HG02642 (cell line): Measurements from ENCODE around the gene ADAMTS9.

Source experiments
- ATAC-seq: cut with Tn5 transposase; IDR thresholded peaks from one replicate; pipeline ENCODE4 v1.9.1; 2021; ENCODE audit warnings: mild to moderate bottlenecking; ENCODE audit not compliant: unreplicated experiment, poor library complexity

Gene ADAMTS9

DNA sequence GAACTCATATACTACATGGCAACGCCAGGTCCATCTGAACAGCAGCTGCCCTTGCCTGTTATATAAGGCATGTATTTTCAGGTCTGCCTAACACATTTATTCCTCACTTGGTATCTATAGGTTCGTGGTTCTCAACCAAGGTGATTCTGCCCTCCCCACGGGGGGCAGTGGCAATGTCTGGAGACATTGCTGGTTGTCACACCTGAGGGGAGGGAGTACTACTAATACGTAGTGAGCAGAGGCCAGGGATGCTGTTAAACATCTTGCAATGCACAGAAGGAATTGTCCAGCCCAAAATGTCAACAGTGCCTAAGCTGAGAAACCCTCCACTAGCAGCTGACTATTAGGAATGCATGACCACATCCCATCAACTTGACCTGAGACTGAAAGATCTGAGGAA, 32.6 kb downstream of the ADAMTS9 start:
- ATAC-seq, result no peak

DNA sequence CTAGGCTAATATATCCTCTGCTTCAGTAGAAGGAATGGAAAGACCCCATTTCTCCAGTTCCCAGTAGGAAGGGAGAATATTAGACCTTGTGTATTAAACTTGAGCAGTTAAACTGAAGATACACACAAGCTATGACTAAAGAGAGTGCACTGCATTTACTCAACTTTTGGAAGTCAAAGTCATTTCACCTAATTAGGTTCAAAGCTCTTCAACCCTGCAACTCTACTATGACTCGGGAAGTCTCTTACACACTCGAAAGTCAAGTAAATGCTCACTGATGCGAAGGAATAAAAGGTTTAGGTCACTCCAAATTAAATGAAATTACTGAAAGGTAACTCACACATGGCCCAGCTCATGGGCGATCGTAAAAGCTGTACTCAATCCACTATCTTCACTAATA, 33.8 kb downstream of the ADAMTS9 start:
- ATAC-seq, result no peak

DNA sequence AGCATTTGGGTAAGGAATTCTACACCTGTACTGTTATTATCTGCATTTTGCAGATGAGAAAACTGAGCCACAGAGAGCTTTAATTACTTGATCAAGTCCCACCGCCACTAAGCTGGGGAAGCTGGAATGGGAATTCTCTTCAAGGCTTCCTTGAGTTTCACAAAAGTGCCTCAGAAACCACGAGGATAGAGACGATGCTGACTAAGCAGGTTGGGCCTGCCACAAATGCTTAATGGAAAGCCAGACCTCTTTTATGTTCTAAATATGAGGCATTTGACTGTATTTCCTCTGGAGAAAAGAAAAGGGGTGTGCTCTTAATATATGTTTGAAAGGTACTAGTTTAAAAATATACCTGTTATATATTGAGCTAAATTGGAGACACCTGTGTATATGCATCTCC, 34.7 kb downstream of the ADAMTS9 start:
- ATAC-seq, result no peak

DNA sequence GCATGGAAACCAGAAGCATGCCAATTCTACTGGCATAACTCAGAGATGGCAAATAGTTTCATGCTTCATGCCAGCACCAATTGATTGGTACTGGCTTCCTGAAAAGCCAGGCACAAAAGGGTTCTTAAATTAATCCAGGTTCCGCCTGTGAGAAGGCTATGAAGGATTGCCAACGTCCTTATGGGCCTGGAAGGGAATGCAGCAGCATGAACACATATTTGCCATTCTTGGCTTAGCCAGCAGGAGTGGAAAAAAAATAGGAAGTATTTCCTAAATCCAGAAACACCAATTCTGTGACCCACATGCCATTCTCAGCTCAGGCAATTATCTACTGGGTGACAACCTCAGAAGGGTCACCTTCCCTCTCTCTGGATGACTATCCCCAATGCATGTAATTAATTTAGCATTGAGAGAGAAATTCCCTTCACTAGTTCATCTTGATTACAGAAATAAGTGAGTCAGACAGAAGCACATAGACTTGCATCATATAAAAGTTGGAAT, 36.0 kb downstream of the ADAMTS9 start:
- ATAC-seq, result no peak

DNA sequence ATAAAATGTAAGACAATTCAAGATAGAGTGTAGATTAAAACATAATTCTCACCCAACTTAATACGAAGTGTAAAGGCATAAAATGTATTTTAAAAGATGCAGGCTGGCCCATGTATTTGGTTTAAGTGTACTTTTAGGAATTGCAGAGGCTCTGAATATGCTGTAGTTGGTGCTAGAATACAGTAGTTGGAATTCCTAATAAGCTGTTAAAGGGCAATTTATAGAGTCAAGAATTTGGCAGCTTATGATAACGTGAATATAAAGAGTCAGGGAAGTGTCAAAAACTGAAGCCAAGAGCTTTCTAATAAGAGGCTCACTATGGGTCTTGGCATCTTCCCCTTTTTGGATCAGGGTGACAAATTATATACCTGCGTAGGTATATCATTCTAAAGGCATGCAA, 36.5 kb downstream of the ADAMTS9 start:
- no peak for ATAC-seq

DNA sequence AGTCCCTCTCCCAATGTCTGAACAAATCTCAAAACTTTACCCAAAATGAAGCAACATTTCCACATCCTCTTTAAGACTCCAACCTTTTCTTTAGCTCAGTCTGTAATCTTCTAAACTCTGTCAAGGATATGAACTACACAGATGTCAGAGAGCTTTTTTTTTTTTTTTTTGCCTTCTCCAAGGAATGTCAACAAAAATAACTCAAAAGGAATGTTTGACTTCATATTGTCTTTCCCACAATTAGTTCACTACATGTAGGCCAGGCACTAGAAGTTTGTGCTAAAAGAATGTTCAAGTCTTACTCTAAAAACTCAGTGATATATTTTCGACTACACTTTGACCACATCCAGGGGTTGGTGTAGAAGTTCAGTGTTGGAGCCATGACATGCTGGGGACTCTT, 37.1 kb downstream of the ADAMTS9 start:
- no peak for ATAC-seq

DNA sequence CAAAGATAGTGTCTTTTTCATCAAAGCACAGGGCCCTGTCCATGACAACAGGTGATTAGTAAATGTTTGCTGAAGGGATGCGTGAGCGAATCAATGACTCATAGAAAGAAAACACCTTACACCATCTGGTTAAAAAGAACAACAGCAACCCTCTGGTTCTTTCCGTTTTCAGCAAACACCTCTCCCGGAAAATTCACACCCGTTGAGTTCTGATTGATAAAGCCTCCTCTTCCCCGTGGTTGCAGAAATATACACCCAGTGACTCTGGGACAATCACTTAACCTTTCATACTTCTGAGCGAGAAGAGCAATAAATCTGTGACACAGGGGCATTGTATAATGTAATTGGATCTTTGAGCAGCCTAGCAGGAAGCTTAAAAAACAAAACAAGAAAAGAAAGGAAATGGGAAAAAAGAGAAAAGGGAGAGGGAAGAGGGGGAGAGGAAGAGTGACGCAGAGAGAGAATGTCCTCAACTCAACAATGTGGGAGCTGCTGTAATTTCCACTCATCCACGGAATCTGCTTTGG, 37.6 kb downstream of the ADAMTS9 start:
- no peak for ATAC-seq

DNA sequence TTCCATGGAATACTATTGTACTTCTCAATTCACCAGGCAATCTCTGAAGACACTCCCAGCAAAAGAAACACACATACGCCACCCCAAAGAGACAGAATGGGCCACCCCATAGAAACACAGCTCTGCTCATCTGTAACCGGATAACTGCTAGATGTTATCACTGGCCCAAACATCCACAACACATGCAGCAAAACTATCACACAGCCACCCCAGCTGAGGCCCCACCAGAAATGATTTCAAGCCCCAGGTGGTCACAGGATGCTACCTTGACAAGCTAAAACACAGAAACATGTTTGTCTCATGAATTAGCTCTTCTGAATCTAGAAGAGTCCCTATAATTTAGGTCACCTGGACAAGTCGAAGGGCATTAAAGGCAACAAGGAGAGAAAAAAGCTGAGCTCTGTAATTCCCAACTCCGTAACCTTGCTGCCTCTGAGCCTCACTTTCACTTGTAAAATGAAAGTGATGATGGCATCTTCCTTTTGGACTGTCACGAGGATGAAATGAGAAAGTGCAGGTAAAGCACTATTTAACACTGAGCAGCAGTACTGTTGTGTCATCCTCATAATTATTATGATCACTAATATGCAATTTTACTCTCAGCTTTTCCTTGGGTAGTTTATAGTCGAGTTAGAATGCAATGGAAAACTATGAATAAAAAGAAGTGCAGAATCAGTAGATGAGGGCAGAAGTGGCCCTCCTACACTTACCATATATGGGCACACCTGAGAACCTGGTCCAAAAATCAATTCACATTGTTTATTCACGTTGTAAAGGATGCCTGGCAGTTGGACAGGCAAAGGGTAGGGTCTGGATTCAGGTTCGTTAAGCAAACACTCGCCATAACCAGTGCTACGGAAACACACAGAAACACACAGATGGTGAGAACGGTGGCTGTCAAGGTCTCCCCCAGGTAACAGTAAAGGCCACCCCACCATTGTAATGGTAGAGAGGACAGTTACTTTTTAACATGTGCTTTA, 38.6 kb downstream of the ADAMTS9 start:
- ATAC-seq, result no peak

DNA sequence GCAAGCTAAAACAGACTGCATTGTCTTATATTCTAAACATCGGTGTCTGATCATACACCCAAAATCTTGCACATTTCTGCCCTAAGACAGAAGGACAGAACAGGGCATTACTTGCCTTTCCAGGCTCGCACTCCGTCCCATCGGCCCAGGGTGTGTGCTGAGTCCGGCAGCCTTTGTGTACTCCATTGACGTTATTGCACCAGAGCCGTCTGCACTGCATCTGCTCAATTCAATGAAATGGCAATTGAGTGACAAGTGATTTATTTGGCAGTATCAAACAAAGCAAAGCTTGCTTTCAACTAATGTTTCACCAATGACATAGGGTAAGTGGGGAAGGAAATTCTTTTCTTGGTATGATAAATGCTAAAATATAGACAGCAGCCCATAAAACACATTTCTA, 40.0 kb downstream of the ADAMTS9 start:
- ATAC-seq, result no peak

DNA sequence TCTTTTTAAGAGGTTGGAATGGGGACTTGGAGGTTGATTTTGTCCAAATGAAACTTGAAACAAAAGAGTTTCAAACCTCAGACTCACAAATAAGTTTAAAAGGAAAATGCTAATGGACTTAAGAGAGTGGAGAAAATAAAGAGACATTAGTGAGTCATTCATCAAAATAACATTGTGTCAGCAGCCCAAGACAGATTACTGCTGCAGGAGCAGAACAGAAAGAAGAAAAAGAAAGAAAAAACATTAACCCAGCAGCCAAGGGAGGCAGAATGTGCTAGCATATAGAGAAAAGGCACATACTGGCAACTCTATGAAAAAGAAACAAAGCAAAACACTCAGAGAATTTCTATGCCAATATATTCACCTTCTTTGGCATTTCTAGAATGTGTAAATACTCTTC, 42.6 kb downstream of the ADAMTS9 start:
- no peak for ATAC-seq

DNA sequence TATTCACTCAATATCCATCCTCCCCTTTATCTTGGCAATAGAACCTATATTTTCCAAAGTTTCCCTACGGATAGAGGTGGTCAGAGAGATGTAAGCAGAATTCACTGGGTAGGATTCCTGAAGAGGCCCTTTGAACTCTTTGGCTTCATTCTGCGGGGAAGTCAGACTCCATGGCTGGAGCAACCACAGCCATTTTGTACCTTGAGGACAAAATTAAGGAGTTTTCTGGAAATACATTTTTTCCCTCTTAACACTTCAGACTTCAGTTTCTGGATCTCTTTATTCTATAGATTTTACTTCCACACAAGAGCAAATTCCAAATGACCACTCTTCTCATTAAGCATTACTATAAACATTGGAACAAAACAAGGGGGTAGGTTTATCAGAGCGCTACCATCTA, 43.3 kb downstream of the ADAMTS9 start:
- no peak for ATAC-seq

DNA sequence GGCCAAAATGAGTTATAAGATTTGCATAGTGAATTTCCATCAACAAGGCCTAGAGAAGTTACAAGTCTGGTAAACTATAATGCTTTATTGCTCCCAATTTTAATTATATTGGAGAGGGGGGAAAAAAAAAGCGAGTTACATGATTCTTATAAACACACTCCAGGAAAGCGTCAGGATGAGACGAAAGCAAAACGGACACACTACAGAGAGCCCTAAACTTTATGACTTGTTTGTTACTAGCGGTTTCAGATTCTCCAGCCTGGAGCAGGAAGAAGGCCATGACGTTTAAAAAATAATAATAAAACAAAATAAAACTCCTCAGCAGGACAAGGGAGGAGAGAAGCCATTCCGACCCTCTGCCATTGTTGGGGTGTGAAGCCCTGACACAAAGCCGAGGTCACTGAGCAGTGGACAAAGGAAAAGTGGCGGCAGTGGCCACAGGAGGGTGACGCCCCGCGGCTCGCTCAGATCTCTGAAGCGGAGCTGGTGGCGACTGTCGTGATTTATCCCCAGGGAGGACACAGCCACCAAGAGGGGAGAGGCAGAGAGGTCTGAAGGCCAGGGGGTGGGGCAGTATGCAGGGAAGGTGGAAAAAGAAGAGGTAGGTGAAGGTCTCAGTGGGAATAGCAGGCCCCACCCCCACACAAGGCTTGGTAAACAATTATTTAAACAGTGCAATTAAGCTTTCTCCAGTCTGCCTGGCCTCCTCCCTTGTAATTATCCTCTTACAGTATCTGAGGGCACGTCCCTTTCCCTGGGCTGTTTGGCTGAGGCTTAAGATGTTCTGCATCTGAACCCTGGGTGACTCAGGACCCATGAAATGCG, 45.3 kb downstream of the ADAMTS9 start:
- ATAC-seq, result no peak

DNA sequence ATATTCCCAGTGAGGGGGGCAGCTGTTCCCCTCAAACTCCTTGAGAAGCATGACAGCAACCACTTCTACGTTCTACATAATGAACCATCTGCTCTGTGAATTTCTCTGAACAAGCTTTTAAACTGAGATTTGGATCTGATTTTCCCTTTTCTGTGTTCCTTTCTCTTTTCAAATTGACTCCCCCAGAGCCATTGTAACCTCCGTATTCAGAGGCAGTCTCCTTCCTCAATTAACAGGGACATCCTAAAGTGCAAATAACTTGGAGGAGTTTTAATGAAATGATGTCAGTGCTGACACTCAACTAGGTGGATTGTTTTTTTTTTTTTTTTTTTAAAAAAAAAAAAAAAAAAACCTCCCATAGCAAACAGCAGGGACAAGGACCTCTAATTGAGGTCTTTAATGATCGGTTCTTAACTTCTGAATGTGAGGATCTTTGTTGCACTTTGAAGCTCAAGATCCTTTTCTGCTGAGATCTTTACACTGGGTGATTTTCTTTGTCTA, 48.8 kb downstream of the ADAMTS9 start:
- ATAC-seq, result no peak

DNA sequence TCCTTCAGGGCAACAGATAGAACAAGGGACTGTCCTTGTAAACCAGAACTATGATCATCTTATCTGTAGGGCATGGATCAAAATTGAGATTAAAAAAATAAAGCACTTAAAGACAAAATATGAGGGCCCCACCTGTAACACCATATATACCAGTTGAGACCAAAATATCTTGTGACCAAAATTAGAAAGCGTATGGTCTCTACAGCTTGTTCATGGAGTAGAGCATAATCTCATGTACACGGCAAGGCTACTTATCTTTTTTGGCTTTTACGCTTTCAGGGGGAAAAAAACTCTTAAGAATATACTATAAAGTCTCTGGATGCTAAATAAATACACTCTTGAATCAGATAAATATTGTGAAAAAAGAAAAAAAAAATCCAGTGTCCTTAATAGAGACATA, 49.3 kb downstream of the ADAMTS9 start:
- no peak for ATAC-seq

DNA sequence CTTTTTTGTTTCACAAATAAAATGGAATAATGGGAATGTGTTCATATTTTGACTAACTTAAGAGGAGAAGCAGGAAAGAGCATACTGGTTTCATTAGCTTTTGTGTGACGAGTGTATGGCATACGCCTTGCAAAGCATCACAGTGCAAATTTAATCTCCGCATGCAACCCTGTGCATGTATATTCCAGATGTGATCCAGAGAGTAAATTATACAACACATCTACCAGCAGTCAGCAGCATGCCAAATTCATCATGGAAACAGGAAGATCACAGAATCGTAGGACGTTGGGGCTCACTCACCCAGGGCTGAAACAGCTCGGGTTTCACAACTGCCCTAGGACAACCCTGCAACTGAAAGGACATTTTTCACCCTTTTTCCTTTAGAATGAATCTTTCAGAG, 53.4 kb downstream of the ADAMTS9 start:
- no peak for ATAC-seq

DNA sequence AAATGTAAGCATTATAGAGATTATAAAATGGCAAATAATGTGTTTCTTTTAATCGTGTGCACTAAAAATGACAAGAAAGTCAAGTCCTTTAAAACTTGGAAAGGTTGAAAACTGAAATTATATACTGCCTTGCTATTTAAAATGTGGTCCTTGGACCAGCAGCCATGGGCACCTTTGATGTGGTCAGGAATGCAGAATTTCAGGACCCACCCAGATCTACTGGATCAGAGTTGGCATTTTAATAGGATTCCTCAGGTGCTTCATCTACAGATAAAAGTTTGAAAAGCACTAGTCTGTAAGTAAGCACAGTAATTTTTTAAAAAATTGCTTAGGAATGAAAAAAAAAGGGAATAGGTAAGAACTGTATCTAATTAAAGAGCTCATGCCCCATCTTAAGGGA, 55.8 kb downstream of the ADAMTS9 start:
- ATAC-seq, result no peak

DNA sequence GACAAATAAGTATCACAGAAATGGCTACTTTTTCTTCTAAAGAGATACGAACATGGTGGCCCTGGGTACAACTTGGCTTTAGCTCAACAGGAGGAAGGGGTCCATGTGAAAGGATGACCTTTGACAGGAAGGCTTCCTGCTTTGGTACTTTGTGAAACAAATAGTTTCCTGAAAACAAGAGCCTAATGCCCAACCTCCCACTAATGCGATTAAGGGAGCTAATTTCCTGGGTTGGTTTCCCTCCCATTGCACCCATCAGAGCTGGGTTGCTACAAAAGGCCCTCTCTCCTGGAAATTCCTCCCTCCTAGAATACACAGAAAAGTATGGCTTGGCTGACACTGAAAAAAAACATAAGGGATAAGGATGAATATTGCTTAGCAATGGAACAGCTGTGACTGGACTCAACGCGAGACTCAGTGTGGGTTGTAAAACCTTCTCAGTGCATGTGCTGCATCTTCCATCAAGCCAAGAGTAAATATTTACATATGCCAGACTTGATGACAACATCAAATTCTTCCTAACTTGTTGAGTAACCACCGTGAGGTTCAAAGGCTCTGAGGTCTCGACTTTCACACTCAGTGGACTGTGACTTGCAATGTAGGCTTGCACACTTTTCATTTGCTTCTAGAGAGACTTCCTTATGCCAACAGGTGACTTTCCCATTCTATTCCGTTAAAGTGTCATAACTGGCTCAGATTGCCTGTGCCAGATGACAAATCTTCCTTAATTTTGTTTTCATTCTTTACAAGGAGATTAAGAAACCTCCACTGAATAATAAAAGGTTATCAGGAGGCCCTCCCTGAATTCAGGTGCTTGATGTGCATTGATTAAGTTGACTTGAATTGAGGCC, 60.1 kb downstream of the ADAMTS9 start:
- no peak for ATAC-seq

DNA sequence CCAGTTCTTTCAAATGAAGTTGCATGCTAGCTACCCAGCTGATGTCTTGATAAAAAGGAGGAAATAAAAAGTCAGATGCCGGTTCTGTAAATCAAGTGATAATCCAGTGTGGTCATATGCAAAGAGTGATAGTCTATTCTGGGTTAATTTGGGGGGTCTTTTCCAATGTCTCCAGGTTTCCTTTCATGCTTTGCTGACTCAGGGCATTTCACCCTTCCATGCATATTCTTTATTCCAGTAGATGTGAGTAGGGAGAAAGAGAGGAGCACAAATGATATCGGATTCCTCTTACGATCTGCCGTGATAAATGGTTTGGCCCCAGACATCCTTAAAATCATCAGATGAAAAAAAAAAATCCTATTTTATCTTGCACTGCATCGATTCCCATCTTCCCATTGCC, 60.8 kb downstream of the ADAMTS9 start:
- no peak for ATAC-seq

DNA sequence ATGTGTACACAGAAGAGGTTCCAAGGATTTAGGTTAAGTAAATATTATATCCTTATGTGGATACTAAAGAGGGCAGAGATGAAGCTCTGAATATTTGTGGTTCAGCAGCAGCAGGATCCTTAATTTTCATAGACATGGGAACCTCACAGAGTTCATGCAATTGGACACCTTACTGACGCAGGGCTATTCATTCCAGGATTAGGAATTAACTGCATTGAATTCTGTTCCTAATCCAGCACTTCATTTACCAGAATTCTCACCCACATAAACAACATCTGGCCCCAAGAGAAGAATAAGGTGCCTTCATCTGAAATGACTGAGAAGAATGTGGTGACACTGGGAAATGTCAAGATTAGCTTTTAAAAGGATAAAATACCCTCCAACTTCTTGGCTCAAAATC, 62.4 kb downstream of the ADAMTS9 start:
- no peak for ATAC-seq

DNA sequence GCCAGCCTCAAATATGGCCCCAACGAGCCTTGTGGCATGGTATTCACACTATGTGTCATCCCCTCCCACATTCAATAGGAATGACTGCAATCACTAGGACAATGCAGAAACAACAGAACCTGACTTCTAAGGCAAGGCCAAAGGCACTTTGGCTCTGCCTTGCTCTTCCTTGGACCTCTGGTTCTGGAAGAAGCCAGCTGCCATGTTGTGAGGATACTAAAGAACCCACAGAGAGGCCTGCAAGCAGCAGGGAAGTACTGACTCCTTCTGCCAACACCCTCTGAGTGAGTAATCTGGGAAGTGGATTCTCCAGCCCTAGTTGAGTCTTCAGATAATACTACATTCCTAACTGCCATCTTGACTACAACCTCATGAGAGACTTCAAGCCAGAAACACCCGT, 64.7 kb downstream of the ADAMTS9 start:
- no peak for ATAC-seq
